K562 (cell line): ENCODE data around the gene NEDD4L. TPM values are rescaled to one million over a fixed set of nuclear protein-coding genes. Genes with fewer than 3 reads are reported as not detected.

Experiments used
- ARID3A ChIP-seq: IDR thresholded peaks from 2 replicates; pipeline ENCODE4 v1.6.1; 2012; ENCODE audit warnings: low read depth, low read length, improper control_type of control experiment, borderline replicate concordance
- ATF3 ChIP-seq, 2 experiments: fragments of 450-650 bp in 1 of 2; sonication (generic) in 1 of 2; formaldehyde crosslinking in 1 of 2; IDR thresholded peaks in 1 of 2; conservative IDR thresholded peaks in 1 of 2; 2 replicates each; pipeline versions ENCODE4 v1.6.1 to v1.8.1; 2016 to 2023; ENCODE audit warnings: mild to moderate bottlenecking in 2 of 2, moderate library complexity in 2 of 2, inconsistent platforms in 1 of 2, missing genetic modification reagents in 1 of 2
- DEAF1 ChIP-seq: fragments of 450-650 bp; formaldehyde crosslinking; IDR thresholded peaks from 2 replicates; pipeline ENCODE4 v1.4.0; 2020; ENCODE audit warnings: mild to moderate bottlenecking, moderate library complexity
- ELF2 ChIP-seq: fragments of 250-450 bp; sonication (Bioruptor Pico); IDR thresholded peaks from 2 replicates; pipeline ENCODE4 v1.5.0; 2021; ENCODE audit warnings: mild to moderate bottlenecking
- FOXO4 ChIP-seq: fragments of 450-650 bp; formaldehyde crosslinking; IDR thresholded peaks from 2 replicates; pipeline ENCODE4 v1.4.0; 2020; ENCODE audit warnings: mild to moderate bottlenecking, moderate library complexity
- GATA2 ChIP-seq: sonication (generic); formaldehyde crosslinking; IDR thresholded peaks from 2 replicates; pipeline ENCODE4 v1.4.0; 2020; ENCODE audit warnings: mild to moderate bottlenecking, missing genetic modification reagents
- IFI16 ChIP-seq: fragments of 250-450 bp; sonication (Bioruptor Pico); IDR thresholded peaks from 2 replicates; pipeline ENCODE4 v2.1.2; 2022; ENCODE audit warnings: mild to moderate bottlenecking, inconsistent platforms
- LARP7 ChIP-seq: fragments of 450-650 bp; IDR thresholded peaks from 2 replicates; pipeline ENCODE4 v1.6.1; 2016
- MCM3 ChIP-seq: fragments of 450-650 bp; IDR thresholded peaks from 2 replicates; pipeline ENCODE4 v1.6.1; 2016
- MITF ChIP-seq: IDR thresholded peaks from 2 replicates; pipeline ENCODE4 v1.6.1; 2014; ENCODE audit warnings: antibody characterized with exemption
- NELFE ChIP-seq: IDR thresholded peaks from 2 replicates; pipeline ENCODE4 v1.6.1; 2011; ENCODE audit warnings: mild to moderate bottlenecking; ENCODE audit not compliant: insufficient read depth, insufficient read length
- PHB ChIP-seq: fragments of 250-450 bp; sonication (Bioruptor Pico); IDR thresholded peaks from 2 replicates; pipeline ENCODE4 v1.5.0; 2021
- POLR2AphosphoS5 ChIP-seq: IDR thresholded peaks from 2 replicates; pipeline ENCODE4 v1.6.1; 2011; ENCODE audit warnings: mild to moderate bottlenecking, low read depth, low read length, moderate library complexity; ENCODE audit not compliant: control insufficient read depth, insufficient read depth
- RAD21 ChIP-seq, 2 experiments: fragments of 250-450 bp in 1 of 2; fragments of 450-650 bp in 1 of 2; sonication (Bioruptor Pico) in 1 of 2; formaldehyde crosslinking in 1 of 2; IDR thresholded peaks in 1 of 2; conservative IDR thresholded peaks in 1 of 2; 2 replicates each; pipeline versions ENCODE4 v1.4.0 to v1.8.0; 2020 to 2022; ENCODE audit warnings: mild to moderate bottlenecking in 2 of 2, moderate library complexity in 1 of 2
- RBM22 ChIP-seq: fragments of 200-400 bp; formaldehyde crosslinking; IDR thresholded peaks from 2 replicates; pipeline ENCODE4 v1.6.1; 2018; ENCODE audit warnings: low read length, low read depth; ENCODE audit not compliant: poor library complexity, severe bottlenecking
- SMARCB1 ChIP-seq: IDR thresholded peaks from 2 replicates; pipeline ENCODE4 v1.6.1; 2011; ENCODE audit warnings: improper control_type of control experiment, low read depth; ENCODE audit not compliant: insufficient read length
- SMC3 ChIP-seq: conservative IDR thresholded peaks from 2 replicates; pipeline ENCODE4 v1.6.1; 2011; ENCODE audit warnings: low read depth, low read length, improper control_type of control experiment; ENCODE audit not compliant: insufficient read depth
- SNIP1 ChIP-seq: fragments of 450-650 bp; IDR thresholded peaks from 2 replicates; pipeline ENCODE4 v1.7.1; 2017; ENCODE audit warnings: low read depth, mild to moderate bottlenecking
- SREBF1 ChIP-seq: fragments of 150-350 bp; IDR thresholded peaks from 2 replicates; pipeline ENCODE4 v1.6.1; 2014; ENCODE audit warnings: antibody characterized with exemption, low read depth, low read length, borderline replicate concordance
- ZNF764 ChIP-seq: fragments of 250-450 bp; sonication (Bioruptor Pico); IDR thresholded peaks from 2 replicates; pipeline ENCODE4 v1.4.0; 2020; ENCODE audit warnings: low read depth, mild to moderate bottlenecking, moderate library complexity
- polyA plus RNA-seq, 8 experiments: library from polyadenylated mRNA; depleted of rRNA in 4 of 8; stranded (reverse) in 5 of 8; unstranded in 3 of 8; fragments of >200 nt; fragmentation: Nextera tagmentation in 2 of 8; fragmentation: Illumina TruSeq in 1 of 8; extraction: Ambion mirVana in 2 of 8; extraction: Trizol in 1 of 8; gene quantifications; 2 replicates each; pipeline versions ENCODE4 v1.2.1 to v1.2.3, GENCODE V29; 2011 to 2014; ENCODE audit warnings: inconsistent platforms in 1 of 8, missing spikeins in 1 of 8
- total RNA-seq, 7 experiments: library from RNA; depleted of rRNA in 6 of 7; stranded (reverse); fragments of >200 nt in 6 of 7; fragmentation: Illumina TruSeq in 2 of 7; extraction: Trizol in 2 of 7; gene quantifications; 2 replicates each; pipeline versions ENCODE4 v1.2.1 to v1.2.3, GENCODE V29; 2011 to 2021; ENCODE audit warnings: low replicate concordance in 1 of 7

Gene NEDD4L
- total and polyA plus RNA-seq, 9 of the 15 experiments (the other 6 are each of a cell fraction or from before 2014, with no cell fraction given) = 8.1 to 33.4 (median 19.9) TPM

- TF ChIP-seq ARID3A (peak; percentile 45; the same call in 1 of the 2 replicates), MCM3 (no peak), RAD21 (CRISPR knock-in tag; conservative IDR thresholded peaks at IDR 0.05 in 1 of 2, IDR thresholded peaks at IDR 0.05 in 1 of 2) (peak; percentile 59 to 75), LARP7 (no peak), PHB (CRISPR knock-in tag) (no peak), ELF2 (CRISPR knock-in tag) (no peak), SMARCB1 (no peak), POLR2AphosphoS5 (no peak), MITF (no peak), GATA2 (CRISPR knock-in tag) (no peak), FOXO4 (no peak), IFI16 (CRISPR knock-in tag) (no peak), ATF3 (IDR thresholded peaks at IDR 0.05) (no peak), ATF3 (CRISPR knock-in tag; conservative IDR thresholded peaks at IDR 0.05) (no peak), RBM22 (no peak), ZNF764 (CRISPR knock-in tag) (no peak), SREBF1 (no peak), NELFE (no peak), SMC3 (peak; percentile 62), SNIP1 (no peak), DEAF1 (peak; percentile 52; the same call in 1 of the 2 replicates)
These were observed 136.8 kb downstream of the NEDD4L start (continued) for GRCh38 chr18:58180738-58181353.
